ENCODE measurements around the gene ACE. TPM values are rescaled to one million over a fixed set of nuclear protein-coding genes. Genes with fewer than 3 reads are reported as not detected.

ACE gene
- total RNA-seq, 1 experiment from 2014 or later: 9.1 TPM

GRCh38 chr17:63475491-63476412 is 1.1 kb upstream of the ACE start:
- ChIA-PET CTCF (interaction anchor here (1.6 kb wide), 1 partner anchor 50 kb away, joined by 11 read pairs; no protein-coding TSS in a partner anchor), POLR2A (ENCODE audit: unreplicated experiment) (no interaction called here)
- no peaks in the 10 kb centered on the region for H4K20me1 ChIP-seq (ENCODE audit: low read length)
- H3K9me2 ChIP-seq (replicated peaks; ENCODE audit: low read length): no peaks in the 10 kb centered on the region
- DNase-seq (no peak), ATAC-seq (no peak)
- H3K4me2 ChIP-seq (ENCODE audit: low read length): peak overlapping the region; percentile 87; the same call in 1 of the 2 replicates
- intact Hi-C loops (cut with micrococcal nuclease): no loop called here
- no peaks in the 10 kb centered on the region for H3K27me3 ChIP-seq (ENCODE audit: low read length)
- no peak overlapping the region for H3K4me3 ChIP-seq (ENCODE audit: low read length)
- no peaks in the 10 kb centered on the region for H3K36me3 ChIP-seq (ENCODE audit: low read depth, low read length)
- H3K4me1 ChIP-seq (ENCODE audit: insufficient read depth, low read length): peaks cover 20% of the 10 kb centered on the region
- H3K9ac ChIP-seq (ENCODE audit: low read length): no peak overlapping the region
- H3K27ac ChIP-seq (ENCODE audit: low read length): no peak overlapping the region
- H2AFZ ChIP-seq (ENCODE audit: low read length): no peak overlapping the region
- no peak for TF ChIP-seq EZH2 (IDR thresholded peaks at IDR 0.05; ENCODE audit: low read length, unreplicated experiment)
- no peak for TF ChIP-seq CTCF (conservative IDR thresholded peaks at IDR 0.05; ENCODE audit: low read depth, low read length)
- no peak for TF ChIP-seq EZH2phosphoT487 (IDR thresholded peaks at IDR 0.05; ENCODE audit: borderline replicate concordance, low read length)
- no peaks in the 10 kb centered on the region for H3K79me2 ChIP-seq (ENCODE audit: low read length)
- no peaks in the 10 kb centered on the region for H3K9me3 ChIP-seq (ENCODE audit: low read length)
- H3F3A ChIP-seq (ENCODE audit: low read length, unreplicated experiment): no peaks in the 10 kb centered on the region
- BruUV-seq (replicated peaks): no TSS peak

GRCh38 chr17:63476459-63476853 is 405 bp upstream of the ACE start:
- Histone ChIP-seq H3K9ac (ENCODE audit: low read length) (peak overlapping the region; percentile 29; the same call in 1 of the 2 replicates), H3K9me2 (replicated peaks; ENCODE audit: low read length) (no peaks in the 10 kb centered on the region), H3K4me3 (ENCODE audit: low read length) (peak overlapping the region; percentile 78), H4K20me1 (ENCODE audit: low read length) (no peaks in the 10 kb centered on the region), H3K36me3 (ENCODE audit: low read depth, low read length) (no peaks in the 10 kb centered on the region), H3K4me2 (ENCODE audit: low read length) (peak overlapping the region; percentile 87), H3K9me3 (ENCODE audit: low read length) (no peaks in the 10 kb centered on the region), H3K27me3 (ENCODE audit: low read length) (no peaks in the 10 kb centered on the region), H3K4me1 (ENCODE audit: insufficient read depth, low read length) (peaks cover 20% of the 10 kb centered on the region), H3F3A (ENCODE audit: low read length, unreplicated experiment) (no peaks in the 10 kb centered on the region), H2AFZ (ENCODE audit: low read length) (peak overlapping the region; percentile 66), H3K27ac (ENCODE audit: low read length) (no peak overlapping the region), H3K79me2 (ENCODE audit: low read length) (no peaks in the 10 kb centered on the region)
- CTCF ChIA-PET: interaction anchor here (0.7 to 1.6 kb wide), 2 partner anchors 30 to 51 kb away, joined by 5 to 11 read pairs; partner anchors contain the start of gene CYB561
- POLR2A ChIA-PET (ENCODE audit: unreplicated experiment): interaction anchor here (0.6 kb wide), 1 partner anchor 29 kb away, joined by 3 read pairs; no protein-coding TSS in a partner anchor
- TF ChIP-seq CTCF (conservative IDR thresholded peaks at IDR 0.05; ENCODE audit: low read depth, low read length): no peak
- TF ChIP-seq EZH2 (IDR thresholded peaks at IDR 0.05; ENCODE audit: low read length, unreplicated experiment): no peak
- no peak for TF ChIP-seq EZH2phosphoT487 (IDR thresholded peaks at IDR 0.05; ENCODE audit: borderline replicate concordance, low read length)
- ATAC-seq (peak; percentile 3), DNase-seq (peak; percentile 24)
- no TSS peak for BruUV-seq (replicated peaks)
- intact Hi-C loops (cut with micrococcal nuclease): no loop called here

Measured in PC-3 (cell line).